OCI-LY7 (cell line): ENCODE results near the gene PKD1L1. TPM values are rescaled to one million over a fixed set of nuclear protein-coding genes. Genes with fewer than 3 reads are reported as not detected.

Experiments
- BruUV-seq: library from RNA; stranded (reverse); fragments of 400-500 nt; replicated peaks from 2 replicates; lab custom pipeline; 2021; lab: Mats Ljungman, UMichigan
- CTCF ChIA-PET: fragments of 300-600 bp; sonication (Branson Sonifier 250); formaldehyde crosslinking; loops from one replicate; lab custom pipeline; 2022; ENCODE audit warnings: antibody characterized with exemption; ENCODE audit not compliant: unreplicated experiment; lab: Charles Lee
- POLR2A ChIA-PET: fragments of 300-600 bp; sonication (Branson Sonifier 250); formaldehyde crosslinking; loops from one replicate; lab custom pipeline; 2022; ENCODE audit warnings: antibody characterized with exemption; lab: Charles Lee
- DNase-seq: peaks from one replicate; pipeline ENCODE4 v3.0.0-alpha.2; 2015; ENCODE audit warnings: low spot score
- H2AFZ ChIP-seq: fragments of 200-600 bp; sonication (generic), shearing (Covaris generic); 2 replicates; pipeline ENCODE4 v1.6.1; 2014; ENCODE audit warnings: mild to moderate bottlenecking, antibody characterized with exemption, low read length, moderate library complexity
- H3K27ac ChIP-seq: fragments of 200-600 bp; sonication (generic); 2 replicates; pipeline ENCODE4 v1.5.1; 2014; ENCODE audit warnings: mixed run types, low read depth, mild to moderate bottlenecking, moderate library complexity, low read length, inconsistent platforms; ENCODE audit not compliant: poor library complexity, severe bottlenecking
- H3K36me3 ChIP-seq: fragments of 200-600 bp; sonication (generic); 2 replicates; pipeline ENCODE4 v1.6.1; 2014; ENCODE audit warnings: mild to moderate bottlenecking, antibody characterized with exemption, low read length, moderate library complexity, mixed read lengths; ENCODE audit not compliant: insufficient read depth
- H3K4me1 ChIP-seq: fragments of 200-600 bp; sonication (generic); 2 replicates; pipeline ENCODE4 v1.5.1; 2014; ENCODE audit warnings: mild to moderate bottlenecking, low read length; ENCODE audit not compliant: insufficient read depth, poor library complexity, severe bottlenecking
- H3K4me2 ChIP-seq: fragments of 200-600 bp; sonication (generic); 2 replicates; pipeline ENCODE4 v1.6.1; 2014; ENCODE audit warnings: mild to moderate bottlenecking, low read length
- H3K4me3 ChIP-seq: fragments of 200-600 bp; sonication (generic); 2 replicates; pipeline ENCODE4 v1.5.1; 2014; ENCODE audit warnings: mild to moderate bottlenecking, low read depth, low read length; ENCODE audit not compliant: poor library complexity, severe bottlenecking
- H3K79me2 ChIP-seq: fragments of 200-600 bp; sonication (generic); 2 replicates; pipeline ENCODE4 v1.6.1; 2016; ENCODE audit warnings: low read depth, mild to moderate bottlenecking, low read length, moderate library complexity, mixed read lengths; ENCODE audit not compliant: insufficient read depth
- H3K9me2 ChIP-seq: fragments of 200-600 bp; sonication (generic); 2 replicates; pipeline ENCODE4 v1.6.1; 2016; ENCODE audit warnings: mild to moderate bottlenecking, low read length, mixed read lengths; ENCODE audit not compliant: insufficient read depth
- H3K9me3 ChIP-seq: fragments of 200-600 bp; sonication (generic); 2 replicates; pipeline ENCODE4 v1.6.1; 2014; ENCODE audit warnings: mild to moderate bottlenecking, mixed run types, low read length, mixed read lengths
- H4K20me1 ChIP-seq: fragments of 200-600 bp; sonication (generic); 2 replicates; pipeline ENCODE4 v1.6.1; 2014; ENCODE audit warnings: mild to moderate bottlenecking, antibody characterized with exemption, low read length, moderate library complexity, mixed read lengths; ENCODE audit not compliant: insufficient read depth
- EZH2phosphoT487 ChIP-seq: fragments of 200-600 bp; sonication (generic); IDR thresholded peaks from 2 replicates; pipeline ENCODE4 v1.6.1; 2018; ENCODE audit warnings: low read depth, borderline replicate concordance, mild to moderate bottlenecking, mixed run types, antibody characterized with exemption, low read length, moderate library complexity, mixed read lengths
- intact Hi-C: fragments of 100-400 bp; cut with micrococcal nuclease; formaldehyde crosslinking; loops from one replicate; pipeline ENCODE4 v1.10.0; 2022; ENCODE audit not compliant: unreplicated experiment
- total RNA-seq, 2 experiments: library from RNA; depleted of rRNA in 1 of 2; stranded (reverse); fragments of >200 nt in 1 of 2; shearing (Covaris generic) in 1 of 2; gene quantifications; 2 replicates each; pipeline ENCODE4 v1.2.3, GENCODE V29; 2014 to 2022
- TF ChIP-seq, protein P1 (sequence below): fragments of 200-600 bp; sonication (generic); conservative IDR thresholded peaks from 2 replicates; pipeline ENCODE4 v1.5.1; 2014; ENCODE audit warnings: mild to moderate bottlenecking, antibody characterized with exemption, low read length, moderate library complexity, mixed read lengths

PKD1L1 gene
- total RNA-seq, 2 experiments from 2014 or later = 0.19 to 0.63 TPM

DNA sequence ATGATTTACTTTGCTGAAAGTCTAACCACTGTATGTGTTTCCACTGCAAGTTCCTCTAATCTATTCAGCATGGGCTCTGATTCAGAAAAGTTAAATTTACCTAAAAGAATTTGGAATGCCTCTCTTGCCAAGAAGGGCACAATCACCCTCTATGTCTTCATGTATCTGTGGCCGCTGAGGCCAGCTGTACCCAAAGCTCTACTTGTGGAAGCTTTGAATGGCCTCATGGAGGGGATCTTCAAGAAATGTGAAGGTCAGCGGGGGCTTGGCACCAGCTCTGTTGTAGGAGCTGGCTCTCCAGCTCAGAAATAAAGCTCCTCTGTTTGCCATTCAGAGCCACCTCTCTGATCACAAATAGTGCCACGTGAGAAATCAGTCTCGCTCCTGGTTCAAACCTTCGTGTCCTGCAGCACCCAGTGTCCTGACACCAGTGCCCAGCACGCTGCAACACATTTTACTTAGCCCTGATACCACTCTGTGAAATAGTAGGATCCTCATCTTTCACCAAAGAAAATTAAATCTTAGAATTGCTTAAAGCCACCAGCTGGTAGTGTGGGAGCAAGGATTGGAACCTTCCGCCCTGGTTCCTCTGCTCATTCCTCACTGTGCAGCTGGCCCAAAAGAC lies 61.1 kb downstream of the PKD1L1 start:
- Histone ChIP-seq H3K9me2 (no peaks in the 10 kb centered on the region), H3K9me3 (no peaks in the 10 kb centered on the region), H3K4me2 (no peak overlapping the region), H4K20me1 (no peaks in the 10 kb centered on the region), H3K79me2 (no peaks in the 10 kb centered on the region), H3K36me3 (no peaks in the 10 kb centered on the region), H3K4me3 (no peak overlapping the region), H2AFZ (no peak overlapping the region), H3K27ac (no peak overlapping the region), H3K4me1 (no peaks in the 10 kb centered on the region)
- DNase-seq = no peak
- no TSS peak for BruUV-seq
- ChIA-PET CTCF (no interaction called here), POLR2A (no interaction called here)
- intact Hi-C loops = no loop called here
- TF ChIP-seq, protein P1, sequence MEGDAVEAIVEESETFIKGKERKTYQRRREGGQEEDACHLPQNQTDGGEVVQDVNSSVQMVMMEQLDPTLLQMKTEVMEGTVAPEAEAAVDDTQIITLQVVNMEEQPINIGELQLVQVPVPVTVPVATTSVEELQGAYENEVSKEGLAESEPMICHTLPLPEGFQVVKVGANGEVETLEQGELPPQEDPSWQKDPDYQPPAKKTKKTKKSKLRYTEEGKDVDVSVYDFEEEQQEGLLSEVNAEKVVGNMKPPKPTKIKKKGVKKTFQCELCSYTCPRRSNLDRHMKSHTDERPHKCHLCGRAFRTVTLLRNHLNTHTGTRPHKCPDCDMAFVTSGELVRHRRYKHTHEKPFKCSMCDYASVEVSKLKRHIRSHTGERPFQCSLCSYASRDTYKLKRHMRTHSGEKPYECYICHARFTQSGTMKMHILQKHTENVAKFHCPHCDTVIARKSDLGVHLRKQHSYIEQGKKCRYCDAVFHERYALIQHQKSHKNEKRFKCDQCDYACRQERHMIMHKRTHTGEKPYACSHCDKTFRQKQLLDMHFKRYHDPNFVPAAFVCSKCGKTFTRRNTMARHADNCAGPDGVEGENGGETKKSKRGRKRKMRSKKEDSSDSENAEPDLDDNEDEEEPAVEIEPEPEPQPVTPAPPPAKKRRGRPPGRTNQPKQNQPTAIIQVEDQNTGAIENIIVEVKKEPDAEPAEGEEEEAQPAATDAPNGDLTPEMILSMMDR = no peak
- TF ChIP-seq EZH2phosphoT487 = no peak

- H3K4me2 ChIP-seq = no peak overlapping the region
- no TSS peak for BruUV-seq
- H3K27ac ChIP-seq = no peak overlapping the region
- H2AFZ ChIP-seq = no peak overlapping the region
- H3K4me3 ChIP-seq = no peak overlapping the region
- H3K4me1 ChIP-seq = no peaks in the 10 kb centered on the region
- no peak for DNase-seq
- TF ChIP-seq, protein P1 = no peak
- TF ChIP-seq EZH2phosphoT487 = no peak
- ChIA-PET CTCF (no interaction called here), POLR2A (no interaction called here)
- H3K9me2 ChIP-seq = no peaks in the 10 kb centered on the region
- H4K20me1 ChIP-seq = no peaks in the 10 kb centered on the region
- intact Hi-C loops = no loop called here
- H3K36me3 ChIP-seq = no peaks in the 10 kb centered on the region
- H3K79me2 ChIP-seq = no peaks in the 10 kb centered on the region
- no peaks in the 10 kb centered on the region for H3K9me3 ChIP-seq
These were observed 62.1 kb downstream of the PKD1L1 start for GRCh38 chr7:47885987-47886811.

DNA sequence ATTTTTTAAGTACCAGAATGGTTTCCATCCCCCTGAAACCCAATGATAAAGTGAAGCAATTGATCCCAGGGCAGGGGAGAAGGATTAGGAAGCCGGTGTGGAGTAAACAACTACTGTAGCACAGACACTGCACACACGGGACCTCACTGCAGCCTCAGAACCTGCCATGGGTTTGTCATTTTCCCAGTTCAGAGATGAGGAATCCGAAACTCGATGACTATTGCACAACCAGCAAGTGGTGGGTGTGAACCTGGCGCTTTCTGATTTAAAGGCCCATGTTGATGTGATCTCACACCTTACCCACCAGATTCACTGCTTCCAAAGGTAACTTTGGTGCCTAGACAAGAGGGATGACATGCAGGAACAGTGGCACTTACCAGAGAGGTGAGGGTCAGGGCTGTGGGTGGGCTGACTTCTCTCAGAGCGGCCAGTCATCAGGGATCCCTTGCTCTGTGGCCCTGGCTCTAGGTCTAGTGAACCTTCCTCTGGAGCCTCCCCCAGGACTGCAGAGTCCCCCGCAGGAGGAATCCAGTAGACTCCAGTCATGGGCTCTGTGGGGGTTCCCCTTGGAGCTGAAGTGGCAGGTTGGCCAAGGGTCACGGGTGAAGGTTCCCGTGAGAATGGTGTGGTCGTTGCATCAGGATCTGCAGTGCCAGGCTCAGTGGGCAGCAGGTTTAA lies 62.8 kb downstream of the PKD1L1 start:
- Histone ChIP-seq H3K9me3 (no peaks in the 10 kb centered on the region), H2AFZ (no peak overlapping the region), H3K4me2 (no peak overlapping the region), H3K27ac (no peak overlapping the region), H3K36me3 (no peaks in the 10 kb centered on the region), H3K4me3 (no peak overlapping the region), H3K79me2 (no peaks in the 10 kb centered on the region), H4K20me1 (no peaks in the 10 kb centered on the region), H3K9me2 (no peaks in the 10 kb centered on the region), H3K4me1 (no peaks in the 10 kb centered on the region)
- BruUV-seq = no TSS peak
- intact Hi-C loops = no loop called here
- ChIA-PET POLR2A (no interaction called here), CTCF (no interaction called here)
- DNase-seq = no peak
- TF ChIP-seq, protein P1 = no peak
- no peak for TF ChIP-seq EZH2phosphoT487
